ENCODE data around the gene ZC3H12D. TPM values are rescaled to one million over a fixed set of nuclear protein-coding genes. Genes with fewer than 3 reads are reported as not detected.
A peak's percentile ranks its signal among the peaks of the same experiment; 100 is the strongest.

Gene ZC3H12D
- total RNA-seq, 4 donors from 2014 or later = 0.42 to 2.2 (median 0.92) TPM

DNA sequence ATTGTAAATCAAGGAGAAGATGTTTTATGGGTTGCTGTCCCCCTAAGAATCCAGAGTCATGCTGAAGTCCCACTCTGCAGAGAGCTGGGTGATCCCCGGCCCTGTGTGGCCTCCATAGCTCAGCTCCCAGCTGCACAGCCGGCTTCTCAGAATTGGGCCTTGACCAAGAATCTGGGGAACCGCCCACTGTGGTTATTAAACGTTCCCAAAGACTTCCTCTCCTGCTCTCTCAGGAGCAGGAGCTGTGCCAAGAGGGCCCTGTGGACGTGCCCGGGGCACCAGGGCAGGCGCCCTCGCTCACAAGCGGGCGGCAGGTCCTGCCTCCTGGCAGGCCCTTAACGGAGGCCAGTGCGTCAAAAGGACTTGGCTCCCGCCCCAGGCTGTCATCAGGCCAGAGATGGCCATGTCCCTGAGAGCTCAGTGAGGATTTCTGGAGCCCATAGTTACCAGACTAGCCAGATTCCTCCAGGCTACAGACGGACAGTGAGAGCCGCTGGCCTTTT, 30.4 kb downstream of the ZC3H12D start:
- DNase-seq (ENCODE audit: low spot score in 2 of 2) = peak; percentile 82 to 97
- H3K4me3 ChIP-seq (ENCODE audit: low read depth, poor library complexity, severe bottlenecking) = no peak overlapping the region
- intact Hi-C loops (cut with DNase I; ENCODE audit: low total_unique reads) = no loop called here
- TF ChIP-seq, protein P1, sequence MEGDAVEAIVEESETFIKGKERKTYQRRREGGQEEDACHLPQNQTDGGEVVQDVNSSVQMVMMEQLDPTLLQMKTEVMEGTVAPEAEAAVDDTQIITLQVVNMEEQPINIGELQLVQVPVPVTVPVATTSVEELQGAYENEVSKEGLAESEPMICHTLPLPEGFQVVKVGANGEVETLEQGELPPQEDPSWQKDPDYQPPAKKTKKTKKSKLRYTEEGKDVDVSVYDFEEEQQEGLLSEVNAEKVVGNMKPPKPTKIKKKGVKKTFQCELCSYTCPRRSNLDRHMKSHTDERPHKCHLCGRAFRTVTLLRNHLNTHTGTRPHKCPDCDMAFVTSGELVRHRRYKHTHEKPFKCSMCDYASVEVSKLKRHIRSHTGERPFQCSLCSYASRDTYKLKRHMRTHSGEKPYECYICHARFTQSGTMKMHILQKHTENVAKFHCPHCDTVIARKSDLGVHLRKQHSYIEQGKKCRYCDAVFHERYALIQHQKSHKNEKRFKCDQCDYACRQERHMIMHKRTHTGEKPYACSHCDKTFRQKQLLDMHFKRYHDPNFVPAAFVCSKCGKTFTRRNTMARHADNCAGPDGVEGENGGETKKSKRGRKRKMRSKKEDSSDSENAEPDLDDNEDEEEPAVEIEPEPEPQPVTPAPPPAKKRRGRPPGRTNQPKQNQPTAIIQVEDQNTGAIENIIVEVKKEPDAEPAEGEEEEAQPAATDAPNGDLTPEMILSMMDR (IDR thresholded peaks at IDR 0.05) = no peak
- TF ChIP-seq POLR2A (IDR thresholded peaks at IDR 0.05) = no peak
- 2 to 4% methylated on average over 11 to 15 of the region's 15 CpGs for WGBS, 2 donors

- TF ChIP-seq, protein P1 (IDR thresholded peaks at IDR 0.05) = no peak
- no peak for TF ChIP-seq POLR2A (IDR thresholded peaks at IDR 0.05)
- DNase-seq (ENCODE audit: low spot score in 2 of 2) = no peak
- intact Hi-C loops (cut with DNase I; ENCODE audit: low total_unique reads) = no loop called here
- H3K4me3 ChIP-seq (ENCODE audit: low read depth, poor library complexity, severe bottlenecking) = no peak overlapping the region
- WGBS, 2 donors = 49 to 56% methylated on average over 6 of the region's 6 CpGs
Measured at GRCh38 chr6:149453597-149454345, 31.0 kb downstream of the ZC3H12D start.

- intact Hi-C loops (cut with DNase I; ENCODE audit: low total_unique reads) = no loop called here
- 86 to 88% methylated on average over 10 to 11 of the region's 13 CpGs for WGBS, 2 donors
- no peak for DNase-seq (ENCODE audit: low spot score in 2 of 2)
Measured at GRCh38 chr6:149452037-149452939, 32.5 kb downstream of the ZC3H12D start.

GRCh38 chr6:149451376-149452036, 33.3 kb downstream of the ZC3H12D start:
- H3K4me3 ChIP-seq (ENCODE audit: low read depth, poor library complexity, severe bottlenecking) = no peak overlapping the region
- TF ChIP-seq POLR2A (IDR thresholded peaks at IDR 0.05) = no peak
- TF ChIP-seq, protein P1 (IDR thresholded peaks at IDR 0.05) = no peak
- 41 to 67% methylated on average over 16 to 44 of the region's 47 CpGs for WGBS, 2 donors
- intact Hi-C loops (cut with DNase I; ENCODE audit: low total_unique reads) = no loop called here
- DNase-seq (ENCODE audit: low spot score in 2 of 2) = peak in 1 of 2 donors; percentile 89

More at GRCh38 chr6:149452037-149452939, 32.5 kb downstream of the ZC3H12D start:
- TF ChIP-seq POLR2A (IDR thresholded peaks at IDR 0.05) = no peak
- TF ChIP-seq, protein P1 (IDR thresholded peaks at IDR 0.05) = no peak
- H3K4me3 ChIP-seq (ENCODE audit: low read depth, poor library complexity, severe bottlenecking) = no peak overlapping the region

DNA sequence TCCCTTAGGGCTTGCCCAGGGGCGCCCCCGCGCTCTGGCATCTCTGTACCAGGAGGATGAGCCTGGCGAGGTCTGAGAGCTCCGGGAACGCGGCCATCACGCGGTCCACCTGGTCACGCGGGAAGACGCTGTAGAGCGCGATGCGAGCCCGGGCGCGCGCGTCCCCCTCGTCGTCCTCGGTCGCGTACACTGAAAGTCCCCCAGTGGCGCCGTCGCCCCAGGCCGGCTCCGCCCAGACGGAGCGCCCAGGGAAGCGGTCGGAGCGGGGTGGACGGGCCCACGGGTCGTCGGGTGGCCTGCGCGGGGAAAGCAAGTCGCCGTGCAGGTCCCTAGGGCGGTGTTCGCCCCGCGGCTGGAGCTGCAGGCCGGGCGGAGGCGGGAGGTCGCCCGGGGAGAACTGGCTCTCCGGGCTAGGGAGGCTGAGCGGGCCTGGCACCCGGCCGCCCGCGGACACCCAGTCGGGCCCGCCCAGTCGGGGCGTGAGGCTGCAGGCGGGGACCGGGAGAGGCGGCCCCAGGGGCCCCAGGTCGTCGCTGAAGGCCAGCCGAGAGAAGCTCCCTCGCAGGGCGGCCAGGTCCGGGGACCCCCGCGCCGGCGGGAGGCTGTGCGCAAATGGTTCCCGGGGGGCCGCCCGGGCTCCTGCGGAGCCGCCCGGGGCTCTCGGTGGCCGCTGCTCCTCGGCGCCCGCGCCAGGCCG, 34.0 kb downstream of the ZC3H12D start:
- no peak overlapping the region for H3K4me3 ChIP-seq (ENCODE audit: low read depth, poor library complexity, severe bottlenecking)
- DNase-seq (ENCODE audit: low spot score in 2 of 2) = no peak
- no peak for TF ChIP-seq POLR2A (IDR thresholded peaks at IDR 0.05)
- TF ChIP-seq, protein P1 (IDR thresholded peaks at IDR 0.05) = no peak
- WGBS, 2 donors = 13 to 15% methylated on average over 13 to 55 of the region's 89 CpGs
- intact Hi-C loops (cut with DNase I; ENCODE audit: low total_unique reads) = no loop called here

Data from lower leg skin (tissue), 4 donors.